Measurements from ENCODE around the gene NABP2. TPM values are rescaled to one million over a fixed set of nuclear protein-coding genes. Genes with fewer than 3 reads are reported as not detected.
A peak's percentile ranks its signal among the peaks of the same experiment; 100 is the strongest.

Gene NABP2
- total RNA-seq, 1 experiment from 2014 or later = 43.2 TPM

GRCh38 chr12:56224954-56225353 lies 812 bp downstream of the NABP2 start:
- Histone ChIP-seq H3K4me3 (peak overlapping the region; percentile 57), H3K27me3 (no peaks in the 10 kb centered on the region), H3K4me1 (no peaks in the 10 kb centered on the region), H3K36me3 (no peaks in the 10 kb centered on the region), H3K9me3 (replicated peaks) (no peaks in the 10 kb centered on the region), H3K27ac (no peak overlapping the region)
- DNase-seq = no peak

- no peaks in the 10 kb centered on the region for H3K4me1 ChIP-seq
- H3K27ac ChIP-seq = no peak overlapping the region
- no peaks in the 10 kb centered on the region for H3K36me3 ChIP-seq
- no peak overlapping the region for H3K4me3 ChIP-seq
- no peak for DNase-seq
- no peaks in the 10 kb centered on the region for H3K27me3 ChIP-seq
- H3K9me3 ChIP-seq (replicated peaks) = no peaks in the 10 kb centered on the region
These were observed 4.9 kb downstream of the NABP2 start for GRCh38 chr12:56229082-56229481.

GRCh38 chr12:56229916-56230431 lies 5.8 kb downstream of the NABP2 start, which contains the start of gene SLC39A5:
SLC39A5 (plus strand) TSS chr12:56230051; CDS start chr12:56231275, 1,224 bp downstream.
- Histone ChIP-seq H3K27ac (no peak within 1 kb of the TSS), H3K36me3 (no peaks in the 10 kb centered on the region)
- DNase-seq = no peak

GRCh38 chr12:56230432-56231183 lies 6.5 kb downstream of the NABP2 start:
- no peak for DNase-seq
- H3K4me3 ChIP-seq = no peak overlapping the region
- no peaks in the 10 kb centered on the region for H3K27me3 ChIP-seq
- no peak overlapping the region for H3K27ac ChIP-seq
- no peaks in the 10 kb centered on the region for H3K36me3 ChIP-seq
- H3K9me3 ChIP-seq (replicated peaks) = no peaks in the 10 kb centered on the region
- no peaks in the 10 kb centered on the region for H3K4me1 ChIP-seq

More at GRCh38 chr12:56229916-56230431, 5.8 kb downstream of the NABP2 start, which contains the start of gene SLC39A5:
- Histone ChIP-seq H3K4me3 (no peak within 1 kb of the TSS), H3K4me1 (no peaks in the 10 kb centered on the region), H3K9me3 (replicated peaks) (no peaks in the 10 kb centered on the region), H3K27me3 (no peaks in the 10 kb centered on the region)

GRCh38 chr12:56231184-56231582 lies 7.0 kb downstream of the NABP2 start:
- Histone ChIP-seq H3K4me3 (no peak overlapping the region), H3K27me3 (no peaks in the 10 kb centered on the region), H3K36me3 (no peaks in the 10 kb centered on the region), H3K9me3 (replicated peaks) (no peaks in the 10 kb centered on the region), H3K4me1 (no peaks in the 10 kb centered on the region), H3K27ac (no peak overlapping the region)
- no peak for DNase-seq

GRCh38 chr12:56234746-56235436 lies 10.7 kb downstream of the NABP2 start:
- Histone ChIP-seq H3K27ac (no peak overlapping the region), H3K27me3 (no peaks in the 10 kb centered on the region), H3K4me1 (no peaks in the 10 kb centered on the region), H3K36me3 (no peaks in the 10 kb centered on the region), H3K9me3 (replicated peaks) (no peaks in the 10 kb centered on the region), H3K4me3 (no peak overlapping the region)
- DNase-seq = no peak

GRCh38 chr12:56236091-56236490 lies 11.9 kb downstream of the NABP2 start:
- Histone ChIP-seq H3K9me3 (replicated peaks) (no peaks in the 10 kb centered on the region), H3K4me1 (no peaks in the 10 kb centered on the region)

GRCh38 chr12:56236985-56237384 lies 12.8 kb downstream of the NABP2 start:
- no peak for DNase-seq
- no peak overlapping the region for H3K27ac ChIP-seq
- H3K4me1 ChIP-seq = no peaks in the 10 kb centered on the region
- H3K36me3 ChIP-seq = peaks cover 10% of the 10 kb centered on the region
- H3K9me3 ChIP-seq (replicated peaks) = no peaks in the 10 kb centered on the region
- H3K4me3 ChIP-seq = no peak overlapping the region
- no peaks in the 10 kb centered on the region for H3K27me3 ChIP-seq

More at GRCh38 chr12:56236091-56236490, 11.9 kb downstream of the NABP2 start:
- Histone ChIP-seq H3K4me3 (no peak overlapping the region), H3K27me3 (no peaks in the 10 kb centered on the region), H3K27ac (no peak overlapping the region), H3K36me3 (peaks cover under 1% of the 10 kb centered on the region)
- no peak for DNase-seq

GRCh38 chr12:56237552-56237951 lies 13.4 kb downstream of the NABP2 start:
- Histone ChIP-seq H3K4me3 (no peak overlapping the region), H3K27ac (no peak overlapping the region), H3K4me1 (no peaks in the 10 kb centered on the region), H3K36me3 (peaks cover 14% of the 10 kb centered on the region), H3K27me3 (no peaks in the 10 kb centered on the region), H3K9me3 (replicated peaks) (no peaks in the 10 kb centered on the region)
- no peak for DNase-seq

- no peak for DNase-seq
- Histone ChIP-seq H3K4me1 (no peaks in the 10 kb centered on the region), H3K36me3 (peaks cover 52% of the 10 kb centered on the region), H3K27me3 (no peaks in the 10 kb centered on the region), H3K4me3 (no peak overlapping the region), H3K27ac (no peak overlapping the region), H3K9me3 (replicated peaks) (no peaks in the 10 kb centered on the region)
These were observed 17.5 kb downstream of the NABP2 start for GRCh38 chr12:56241424-56242303.

GRCh38 chr12:56242986-56243385 lies 18.8 kb downstream of the NABP2 start:
- peaks cover 52% of the 10 kb centered on the region for H3K36me3 ChIP-seq
- H3K4me3 ChIP-seq = no peak overlapping the region
- H3K4me1 ChIP-seq = no peaks in the 10 kb centered on the region
- DNase-seq = no peak
- H3K27ac ChIP-seq = no peak overlapping the region
- no peaks in the 10 kb centered on the region for H3K27me3 ChIP-seq
- no peaks in the 10 kb centered on the region for H3K9me3 ChIP-seq (replicated peaks)

GRCh38 chr12:56243731-56244181 lies 19.6 kb downstream of the NABP2 start:
- Histone ChIP-seq H3K27me3 (no peaks in the 10 kb centered on the region), H3K9me3 (replicated peaks) (no peaks in the 10 kb centered on the region), H3K27ac (no peak overlapping the region), H3K4me1 (no peaks in the 10 kb centered on the region), H3K36me3 (peaks cover 55% of the 10 kb centered on the region), H3K4me3 (no peak overlapping the region)
- DNase-seq = no peak

GRCh38 chr12:56244494-56244893 lies 20.4 kb downstream of the NABP2 start:
- Histone ChIP-seq H3K36me3 (peaks cover 62% of the 10 kb centered on the region), H3K4me1 (no peaks in the 10 kb centered on the region), H3K27ac (no peak overlapping the region), H3K27me3 (no peaks in the 10 kb centered on the region), H3K9me3 (replicated peaks) (no peaks in the 10 kb centered on the region), H3K4me3 (no peak overlapping the region)
- no peak for DNase-seq

GRCh38 chr12:56247923-56248322 lies 23.8 kb downstream of the NABP2 start:
- H3K4me1 ChIP-seq = no peaks in the 10 kb centered on the region

More at GRCh38 chr12:56247923-56248322, 23.8 kb downstream of the NABP2 start:
- no peaks in the 10 kb centered on the region for H3K9me3 ChIP-seq (replicated peaks)
- no peaks in the 10 kb centered on the region for H3K27me3 ChIP-seq
- no peak overlapping the region for H3K27ac ChIP-seq
- peaks cover 63% of the 10 kb centered on the region for H3K36me3 ChIP-seq
- DNase-seq = no peak
- H3K4me3 ChIP-seq = no peak overlapping the region
